IMR-90 (cell line): ENCODE results near the gene RIPK3. TPM values are rescaled to one million over a fixed set of nuclear protein-coding genes. Genes with fewer than 3 reads are reported as not detected.

Source experiments
- ATAC-seq: fragments of 200-7000 bp; cut with Tn5 transposase; 2 replicates; pipeline ENCODE4 v1.9.1; 2020; ENCODE audit warnings: low read depth, mild to moderate bottlenecking, moderate library complexity
- BruUV-seq: library from RNA; stranded (reverse); fragments of 400-500 nt; replicated peaks from 2 replicates; lab custom pipeline; 2021; lab: Mats Ljungman, UMichigan
- CTCF ChIA-PET: fragments of 300-600 bp; formaldehyde crosslinking; extraction: SDS; loops from one replicate; lab custom pipeline; 2021; ENCODE audit warnings: antibody characterized with exemption; lab: Yijun Ruan, JAX
- POLR2A ChIA-PET: fragments of 300-600 bp; sonication (Branson Sonifier 250); formaldehyde crosslinking; loops from one replicate; lab custom pipeline; 2022; ENCODE audit warnings: antibody characterized with exemption; ENCODE audit not compliant: unreplicated experiment; lab: Charles Lee
- DNase-seq: peaks from one replicate; pipeline ENCODE4 v3.0.0; 2013
- H2AFZ ChIP-seq: replicated peaks from 2 replicates; pipeline ENCODE3; 2013; ENCODE audit warnings: low read length, mild to moderate bottlenecking; ENCODE audit not compliant: poor library complexity
- H2AK5ac ChIP-seq: 2 replicates; pipeline ENCODE4 v1.6.1; 2013; ENCODE audit warnings: low read depth, low read length, inconsistent platforms
- H2AK9ac ChIP-seq: replicated peaks from 2 replicates; pipeline ENCODE3; 2013; ENCODE audit warnings: mild to moderate bottlenecking, low read depth, low read length, moderate library complexity; ENCODE audit not compliant: poor library complexity
- H2BK120ac ChIP-seq: 2 replicates; pipeline ENCODE4 v1.6.1; 2013; ENCODE audit warnings: low read depth, low read length, inconsistent platforms
- H2BK15ac ChIP-seq: 3 replicates; pipeline ENCODE4 v1.6.1; 2013; ENCODE audit warnings: low read depth, low read length, inconsistent platforms
- H2BK20ac ChIP-seq: 2 replicates; pipeline ENCODE4 v1.6.1; 2013; ENCODE audit warnings: low read depth, mild to moderate bottlenecking, inconsistent platforms, low read length, moderate library complexity
- H2BK5ac ChIP-seq: 2 replicates; pipeline ENCODE4 v1.6.1; 2013; ENCODE audit warnings: mild to moderate bottlenecking, low read depth, low read length, inconsistent platforms; ENCODE audit not compliant: poor library complexity, severe bottlenecking
- H3K14ac ChIP-seq: replicated peaks from 2 replicates; pipeline ENCODE4 v1.6.1; 2013; ENCODE audit warnings: low read depth, low read length, inconsistent platforms
- H3K18ac ChIP-seq: 2 replicates; pipeline ENCODE4 v1.6.1; 2013; ENCODE audit warnings: low read depth, low read length, control low read depth
- H3K23ac ChIP-seq: 2 replicates; pipeline ENCODE4 v1.6.1; 2013; ENCODE audit warnings: low read depth, low read length, inconsistent platforms
- H3K27ac ChIP-seq: 2 replicates; pipeline ENCODE4 v1.5.1; 2013; ENCODE audit warnings: mild to moderate bottlenecking, control low read depth, low read length; ENCODE audit not compliant: insufficient read depth
- H3K27me3 ChIP-seq: 2 replicates; pipeline ENCODE4 v1.6.1; 2013; ENCODE audit warnings: low read length; ENCODE audit not compliant: control insufficient read depth, insufficient read depth
- H3K36me3 ChIP-seq: 2 replicates; pipeline ENCODE4 v1.6.1; 2013; ENCODE audit warnings: low read length, mixed read lengths; ENCODE audit not compliant: control insufficient read depth, insufficient read depth
- H3K4ac ChIP-seq: 2 replicates; pipeline ENCODE4 v1.6.1; 2013; ENCODE audit warnings: low read depth, low read length, inconsistent platforms
- H3K4me1 ChIP-seq: 2 replicates; pipeline ENCODE4 v1.6.1; 2013; ENCODE audit warnings: low read length, mixed read lengths; ENCODE audit not compliant: control insufficient read depth, insufficient read depth
- H3K4me2 ChIP-seq: 2 replicates; pipeline ENCODE4 v1.6.1; 2013; ENCODE audit warnings: low read depth, mild to moderate bottlenecking, control low read depth, low read length, moderate library complexity
- H3K4me3 ChIP-seq: 2 replicates; pipeline ENCODE4 v1.5.1; 2013; ENCODE audit warnings: low read depth, mild to moderate bottlenecking, control low read depth, low read length, moderate library complexity; ENCODE audit not compliant: insufficient read depth
- H3K56ac ChIP-seq: 2 replicates; pipeline ENCODE4 v1.6.1; 2013; ENCODE audit warnings: low read length, inconsistent platforms; ENCODE audit not compliant: insufficient read depth; ENCODE audit errors: extremely low read depth
- H3K79me1 ChIP-seq, 2 experiments: 2 replicates each; pipeline ENCODE4 v1.6.1; 2013; ENCODE audit warnings: low read length in 2 of 2, inconsistent platforms in 1 of 2, low read depth in 1 of 2
- H3K9ac ChIP-seq: 2 replicates; pipeline ENCODE4 v1.6.1; 2013; ENCODE audit warnings: low read depth, low read length, control low read depth
- H3K9me1 ChIP-seq: 2 replicates; pipeline ENCODE4 v1.6.1; 2013; ENCODE audit warnings: low read length, inconsistent platforms; ENCODE audit not compliant: insufficient read depth
- H3K9me3 ChIP-seq: 2 replicates; pipeline ENCODE4 v1.6.1; 2013; ENCODE audit warnings: low read length; ENCODE audit not compliant: control insufficient read depth, insufficient read depth
- H4K20me1 ChIP-seq: 2 replicates; pipeline ENCODE4 v1.6.1; 2013; ENCODE audit warnings: low read length, inconsistent platforms; ENCODE audit not compliant: insufficient read depth
- H4K5ac ChIP-seq: 2 replicates; pipeline ENCODE4 v1.6.1; 2013; ENCODE audit warnings: mild to moderate bottlenecking, low read depth, low read length, control low read depth
- H4K8ac ChIP-seq, 2 experiments: 2 replicates each; pipeline ENCODE4 v1.6.1; 2013; ENCODE audit warnings: low read depth in 2 of 2, low read length in 2 of 2, control low read depth in 1 of 2, inconsistent platforms in 1 of 2
- H4K91ac ChIP-seq: 2 replicates; pipeline ENCODE4 v1.6.1; 2013; ENCODE audit warnings: low read depth, low read length, inconsistent platforms; ENCODE audit not compliant: insufficient read depth
- CHD1 ChIP-seq: IDR thresholded peaks from 2 replicates; pipeline ENCODE4 v1.6.1; 2012; ENCODE audit warnings: low read depth, low read length, improper control_type of control experiment
- ELK1 ChIP-seq: fragments of 150-350 bp; IDR thresholded peaks from 2 replicates; pipeline ENCODE4 v1.6.1; 2016; ENCODE audit warnings: low read depth, mild to moderate bottlenecking, low read length, moderate library complexity, borderline replicate concordance
- FOS ChIP-seq: fragments of 150-350 bp; IDR thresholded peaks from 2 replicates; pipeline ENCODE4 v1.6.1; 2016; ENCODE audit warnings: low read depth, low read length
- MAFK ChIP-seq: IDR thresholded peaks from 2 replicates; pipeline ENCODE4 v1.6.1; 2012; ENCODE audit warnings: low read depth, low read length, improper control_type of control experiment
- MAZ ChIP-seq: IDR thresholded peaks from 2 replicates; pipeline ENCODE4 v1.6.1; 2012; ENCODE audit warnings: low read depth, mild to moderate bottlenecking, low read length, improper control_type of control experiment, moderate library complexity, borderline replicate concordance
- MXI1 ChIP-seq: IDR thresholded peaks from 2 replicates; pipeline ENCODE4 v1.6.1; 2012; ENCODE audit warnings: low read depth, mild to moderate bottlenecking, low read length, moderate library complexity, borderline replicate concordance
- NFE2L2 ChIP-seq: fragments of 150-350 bp; IDR thresholded peaks from 2 replicates; pipeline ENCODE4 v1.6.1; 2016; ENCODE audit warnings: low read depth, mild to moderate bottlenecking, low read length
- RCOR1 ChIP-seq: IDR thresholded peaks from 2 replicates; pipeline ENCODE4 v1.6.1; 2012; ENCODE audit warnings: mild to moderate bottlenecking, low read length, improper control_type of control experiment; ENCODE audit not compliant: insufficient replicate concordance
- RFX5 ChIP-seq: IDR thresholded peaks from 2 replicates; pipeline ENCODE4 v1.8.0; 2012; ENCODE audit warnings: low read depth, mild to moderate bottlenecking, low read length, moderate library complexity
- SMC3 ChIP-seq: fragments of 150-350 bp; IDR thresholded peaks from 2 replicates; pipeline ENCODE4 v1.6.1; 2016; ENCODE audit warnings: low read depth, mild to moderate bottlenecking, antibody characterized with exemption, low read length, moderate library complexity
- WGBS, 2 experiments: methylation state at CpG; one replicate each; pipeline versions ENCODE4 v1.1.5 to v1.1.7; 2013; ENCODE audit warnings: missing lambda C conversion rate in 2 of 2; ENCODE audit not compliant: insufficient read length in 1 of 2; ENCODE audit errors: extremely low coverage in 2 of 2; 5-methylcytosine and 5-hydroxymethylcytosine counted together
- dilution Hi-C: fragments of 300-500 bp; cut with HindIII; formaldehyde crosslinking; loops from one replicate; pipeline ENCODE4 v1.14.3; 2018; ENCODE audit warnings: low sequenced_read_pairs; ENCODE audit not compliant: unreplicated experiment
- in situ Hi-C: fragments of 300-500 bp; cut with MboI; formaldehyde crosslinking; loops from 3 replicates; pipeline ENCODE4 v1.14.3; 2019; ENCODE audit warnings: low sequenced_read_pairs, inconsistent platforms, mixed read lengths
- intact Hi-C: fragments of 100-400 bp; cut with micrococcal nuclease; formaldehyde crosslinking; loops from 2 replicates; pipeline ENCODE4 v1.10.0; 2022
- polyA plus RNA-seq, 3 experiments: library from polyadenylated mRNA; depleted of rRNA; stranded (reverse); fragments of >200 nt; gene quantifications; 2 replicates each; pipeline ENCODE4 v1.2.3, GENCODE V29; 2012; ENCODE audit warnings: low replicate concordance in 1 of 3
- total RNA-seq: library from RNA; depleted of rRNA; stranded (reverse); fragments of >200 nt; gene quantifications from 2 replicates; pipeline ENCODE4 v1.2.3, GENCODE V29; 2012

The RIPK3 gene
- total and polyA plus RNA-seq, 2 of the 4 experiments (the other 2 are of a cell fraction): 0.09 TPM; not detected in 1

DNA sequence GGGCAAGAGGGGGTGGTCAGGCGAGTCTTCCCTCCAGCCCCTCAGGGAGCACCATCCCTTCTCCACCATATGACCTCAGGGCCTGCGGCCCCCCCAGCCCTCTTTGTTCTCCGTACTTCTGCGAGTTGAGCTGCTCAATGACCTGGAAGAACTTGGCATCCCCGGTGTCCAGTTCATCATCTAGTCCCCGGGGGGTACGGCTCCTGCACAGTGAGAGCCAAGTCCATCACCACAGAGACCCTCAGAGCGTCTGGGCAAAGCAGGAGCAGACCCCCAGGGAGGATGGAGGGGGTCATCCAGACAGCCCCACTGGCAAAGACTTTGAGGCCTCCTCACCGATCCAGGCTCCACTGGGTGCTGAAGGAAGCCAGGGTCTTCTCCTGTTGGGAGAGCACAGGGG lies 13.8 kb downstream of the RIPK3 start:
- DNase-seq: no peak
- in situ Hi-C loops: no loop called here
- CTCF ChIA-PET: interaction anchor here (0.6 kb wide), 1 partner anchor 20 kb away, joined by 4 read pairs; no protein-coding TSS in a partner anchor

More for the DNA sequence above, 13.8 kb downstream of the RIPK3 start:
- no peak overlapping the region for H3K4me3 ChIP-seq
- no peak overlapping the region for H2BK20ac ChIP-seq
- no peak overlapping the region for H2AK9ac ChIP-seq
- H4K8ac ChIP-seq: no peak overlapping the region
- H3K27me3 ChIP-seq: peaks cover 37% of the 10 kb centered on the region
- H3K4me1 ChIP-seq: no peaks in the 10 kb centered on the region
- no peak overlapping the region for H3K23ac ChIP-seq
- no peaks in the 10 kb centered on the region for H3K9me3 ChIP-seq
- H3K18ac ChIP-seq: no peak overlapping the region
- no peak overlapping the region for H2AFZ ChIP-seq
- TF ChIP-seq MAFK: no peak
- no peak for TF ChIP-seq SMC3
- no peak for TF ChIP-seq RCOR1
- TF ChIP-seq NFE2L2: no peak
- TF ChIP-seq RFX5: no peak
- TF ChIP-seq CHD1: no peak
- no peak for TF ChIP-seq MAZ
- TF ChIP-seq MXI1: no peak
- TF ChIP-seq ELK1: no peak
- no peak for TF ChIP-seq FOS
- intact Hi-C loops: no loop called here
- H3K36me3 ChIP-seq: no peaks in the 10 kb centered on the region
- no peak overlapping the region for H3K56ac ChIP-seq
- H3K9ac ChIP-seq: no peak overlapping the region
- WGBS, 2 experiments: 60% methylated on average over 2 of the region's 9 CpGs; no CpG with 5 or more reads in 1 of the 2 experiments
- H2BK5ac ChIP-seq: no peak overlapping the region
- no peak overlapping the region for H2BK15ac ChIP-seq
- no peak overlapping the region for H2AK5ac ChIP-seq
- H4K20me1 ChIP-seq: no peaks in the 10 kb centered on the region
- no peaks in the 10 kb centered on the region for H3K79me1 ChIP-seq
- ATAC-seq: no peak
- H3K4ac ChIP-seq: no peak overlapping the region
- H4K5ac ChIP-seq: no peak overlapping the region
- H3K4me2 ChIP-seq: no peak overlapping the region
- no peak overlapping the region for H3K14ac ChIP-seq
- BruUV-seq: no TSS peak
- H3K9me1 ChIP-seq: no peaks in the 10 kb centered on the region; the same call in 1 of the 2 replicates
- H2BK120ac ChIP-seq: no peak overlapping the region
- no peak overlapping the region for H4K91ac ChIP-seq
- H3K27ac ChIP-seq: no peak overlapping the region
- dilution Hi-C loops: no loop called here
- POLR2A ChIA-PET: interaction anchor here (0.7 kb wide), 1 partner anchor 106 kb away, joined by 3 read pairs; no protein-coding TSS in a partner anchor
